DND-41 (cell line): ENCODE measurements around the gene SDHC.

Source experiments
- ATAC-seq: fragments of 200-7000 bp; cut with Tn5 transposase; 3 replicates; pipeline ENCODE4 v1.9.1; 2021; ENCODE audit warnings: low read depth; ENCODE audit not compliant: insufficient read depth
- DNase-seq: peaks from one replicate; pipeline ENCODE4 v3.0.0-alpha.2; 2020
- H2AFZ ChIP-seq: 2 replicates; pipeline ENCODE4 v1.6.0; 2012; ENCODE audit warnings: low read depth, low read length
- H3K27ac ChIP-seq: 2 replicates; pipeline ENCODE4 v1.5.1; 2012; ENCODE audit warnings: low read length, inconsistent platforms
- H3K27me3 ChIP-seq: fragments of 200-600 bp; sonication (generic); 2 replicates; pipeline ENCODE4 v1.6.0; 2012; ENCODE audit warnings: low read length, mild to moderate bottlenecking, inconsistent platforms; ENCODE audit not compliant: insufficient read depth, poor library complexity
- H3K36me3 ChIP-seq: 2 replicates; pipeline ENCODE4 v1.5.1; 2012; ENCODE audit warnings: low read length, inconsistent platforms; ENCODE audit not compliant: insufficient read depth
- H3K4me1 ChIP-seq: 2 replicates; pipeline ENCODE4 v1.5.1; 2012; ENCODE audit warnings: mild to moderate bottlenecking, low read length; ENCODE audit not compliant: insufficient read depth
- H3K4me2 ChIP-seq: 2 replicates; pipeline ENCODE4 v1.6.0; 2012; ENCODE audit warnings: mild to moderate bottlenecking, moderate library complexity, low read length, inconsistent platforms; ENCODE audit not compliant: insufficient read depth
- H3K4me3 ChIP-seq, 2 experiments: fragments of 200-600 bp in 1 of 2; shearing (Covaris generic) in 1 of 2; 2 replicates each; pipeline ENCODE4 v1.5.1; 2012 to 2016; ENCODE audit warnings: inconsistent platforms in 2 of 2, low read length in 2 of 2, mild to moderate bottlenecking in 2 of 2, low read depth in 1 of 2, moderate library complexity in 1 of 2
- H3K79me2 ChIP-seq: 2 replicates; pipeline ENCODE4 v1.6.0; 2012; ENCODE audit warnings: low read length, inconsistent platforms; ENCODE audit not compliant: insufficient read depth
- H3K9ac ChIP-seq: 2 replicates; pipeline ENCODE4 v1.6.0; 2012; ENCODE audit warnings: low read depth, mild to moderate bottlenecking, inconsistent platforms, low read length, moderate library complexity
- H3K9me3 ChIP-seq: 2 replicates; pipeline ENCODE4 v1.5.1; 2012; ENCODE audit warnings: low read length, moderate library complexity, mild to moderate bottlenecking, inconsistent platforms; ENCODE audit not compliant: insufficient read depth, severe bottlenecking
- H4K20me1 ChIP-seq: 2 replicates; pipeline ENCODE4 v1.6.0; 2012; ENCODE audit warnings: low read length; ENCODE audit not compliant: insufficient read depth
- CTCF ChIP-seq: IDR thresholded peaks from 2 replicates; pipeline ENCODE4 v1.5.1; 2012; ENCODE audit warnings: borderline replicate concordance, low read length, moderate library complexity, mild to moderate bottlenecking; ENCODE audit not compliant: poor library complexity, severe bottlenecking; ENCODE audit errors: extremely low read depth
- EZH2 ChIP-seq: IDR thresholded peaks from 3 replicates; pipeline ENCODE4 v1.6.1; 2012; ENCODE audit warnings: borderline replicate concordance, low read depth, mild to moderate bottlenecking, moderate library complexity, low read length, inconsistent platforms; ENCODE audit not compliant: severe bottlenecking

SDHC gene

DNA sequence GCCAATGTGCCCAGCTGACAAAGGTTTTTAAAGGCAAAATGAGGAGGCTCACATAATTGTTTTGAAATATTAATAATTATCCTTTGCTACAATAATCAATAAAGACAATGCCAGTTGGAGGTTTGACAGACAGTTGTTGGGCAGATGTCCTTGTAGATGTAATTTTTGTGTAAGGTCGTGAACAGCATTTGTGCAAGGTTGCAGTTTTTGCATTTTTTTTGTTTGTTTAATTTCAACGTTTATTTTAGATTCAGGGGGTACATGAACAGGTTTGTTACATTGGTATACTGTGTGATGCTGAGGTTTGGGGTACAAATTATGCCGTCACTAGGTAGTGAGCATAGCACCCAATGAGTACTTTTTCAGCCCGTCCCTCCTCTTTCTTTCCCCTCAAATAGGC is 13.7 kb upstream of the SDHC start:
- Histone ChIP-seq H3K4me1 (no peaks in the 10 kb centered on the region), H3K4me3 (no peak overlapping the region), H2AFZ (no peak overlapping the region), H3K9me3 (no peaks in the 10 kb centered on the region), H3K4me2 (no peak overlapping the region), H3K27me3 (no peaks in the 10 kb centered on the region), H4K20me1 (no peaks in the 10 kb centered on the region), H3K79me2 (no peaks in the 10 kb centered on the region), H3K36me3 (no peaks in the 10 kb centered on the region), H3K27ac (no peak overlapping the region), H3K9ac (no peak overlapping the region)
- no peak for DNase-seq
- TF ChIP-seq CTCF (no peak), EZH2 (no peak)
- no peak for ATAC-seq

DNA sequence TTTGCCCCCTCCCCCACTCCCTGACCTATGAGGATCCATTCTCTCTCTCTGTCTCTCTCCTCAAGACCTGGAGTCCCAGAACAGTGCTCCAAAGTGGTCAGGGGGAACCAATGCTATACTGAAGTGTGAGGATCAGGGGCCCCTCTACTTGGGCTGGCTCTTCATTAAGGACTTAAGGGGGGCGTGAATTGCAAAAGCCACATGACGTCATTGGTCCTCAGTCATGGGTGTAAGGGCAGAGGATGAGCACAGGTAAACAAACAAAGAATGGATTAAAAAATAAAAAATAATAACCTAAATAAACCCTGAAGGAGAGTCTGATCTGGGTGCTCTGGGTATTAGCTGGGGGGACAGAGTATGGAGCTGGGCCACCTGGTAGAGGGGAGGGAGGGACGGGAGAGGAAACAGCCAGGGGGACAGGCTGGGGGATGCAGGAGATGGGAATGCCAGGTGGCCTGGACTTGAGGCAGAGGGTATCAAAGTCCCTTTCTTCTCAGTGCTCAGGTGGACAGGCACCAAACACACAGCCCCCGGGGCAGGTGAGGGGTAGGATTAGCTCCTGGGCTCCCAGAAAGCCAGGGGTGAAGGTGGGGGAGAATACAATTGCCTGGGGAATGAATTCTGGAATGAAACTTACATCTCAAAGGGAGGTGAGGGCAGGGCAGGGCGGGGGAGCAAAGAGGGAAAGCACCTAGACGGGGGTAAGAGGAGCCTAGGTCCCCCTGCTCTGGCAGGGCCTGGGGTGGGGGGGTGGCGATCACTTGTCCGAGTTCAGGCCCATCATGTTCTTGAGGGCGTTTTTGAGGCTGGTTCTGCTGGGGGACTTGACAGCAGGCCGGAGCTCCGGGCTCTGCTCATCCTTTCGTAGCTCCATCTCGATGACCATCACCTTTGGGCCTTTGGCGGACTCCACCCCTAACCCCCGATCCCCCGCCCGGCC is 9.0 kb upstream of the SDHC start:
- peaks cover 25% of the 10 kb centered on the region for H3K4me1 ChIP-seq
- no peak overlapping the region for H2AFZ ChIP-seq
- H3K9me3 ChIP-seq: no peaks in the 10 kb centered on the region
- no peak overlapping the region for H3K4me2 ChIP-seq
- no peaks in the 10 kb centered on the region for H3K79me2 ChIP-seq
- no peak overlapping the region for H3K27ac ChIP-seq
- no peaks in the 10 kb centered on the region for H3K36me3 ChIP-seq
- DNase-seq (no peak), ATAC-seq (no peak)
- no peaks in the 10 kb centered on the region for H4K20me1 ChIP-seq
- H3K4me3 ChIP-seq: no peak overlapping the region
- no peak overlapping the region for H3K9ac ChIP-seq
- no peaks in the 10 kb centered on the region for H3K27me3 ChIP-seq
- TF ChIP-seq EZH2 (no peak), CTCF (no peak)

GRCh38 chr1:161305867-161306519 is 8.2 kb upstream of the SDHC start:
- no peak for TF ChIP-seq CTCF
- TF ChIP-seq EZH2: no peak
- ATAC-seq: no peak
- peak overlapping the region; percentile 61; the same call in 1 of the 2 replicates for H3K4me2 ChIP-seq
- H4K20me1 ChIP-seq: no peaks in the 10 kb centered on the region
- H3K27ac ChIP-seq: no peak overlapping the region
- H3K9me3 ChIP-seq: no peaks in the 10 kb centered on the region
- no peaks in the 10 kb centered on the region for H3K36me3 ChIP-seq
- no peaks in the 10 kb centered on the region for H3K79me2 ChIP-seq
- peak; percentile 5 for DNase-seq
- H2AFZ ChIP-seq: peak overlapping the region; percentile 77; the same call in 1 of the 2 replicates
- no peak overlapping the region for H3K4me3 ChIP-seq
- peaks cover 25% of the 10 kb centered on the region for H3K4me1 ChIP-seq
- no peak overlapping the region for H3K9ac ChIP-seq
- no peaks in the 10 kb centered on the region for H3K27me3 ChIP-seq
